ENCODE measurements around the gene STIM1.

The STIM1 gene

DNA sequence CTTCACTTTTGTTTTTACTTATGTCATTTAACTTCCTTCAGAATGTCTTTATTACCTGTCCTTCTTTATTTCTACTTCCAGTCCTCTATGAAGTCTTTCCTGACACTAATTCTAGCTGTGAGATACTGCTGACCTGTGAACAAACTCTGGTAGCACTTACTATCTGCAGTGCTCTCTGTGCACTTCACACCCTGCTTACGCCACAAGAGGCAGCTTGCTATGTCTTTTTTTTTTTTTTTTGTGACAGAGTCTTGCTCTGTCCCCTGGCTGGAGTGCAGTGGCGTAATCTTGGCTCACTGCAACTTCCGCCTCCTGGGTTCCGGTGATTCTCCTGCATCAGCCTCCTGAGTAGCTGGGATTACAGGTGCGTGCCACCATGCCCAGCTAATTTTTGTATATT lies 10.7 kb downstream of the STIM1 start:
- H3K9me3 ChIP-seq: no peaks in the 10 kb centered on the region
- intact Hi-C loops (cut with DNase I; ENCODE audit: low total_unique reads): no loop called here
- H3K27ac ChIP-seq: peak overlapping the region; percentile 46 to 57
- H3K4me3 ChIP-seq: no peak overlapping the region
- TF ChIP-seq, protein P1, sequence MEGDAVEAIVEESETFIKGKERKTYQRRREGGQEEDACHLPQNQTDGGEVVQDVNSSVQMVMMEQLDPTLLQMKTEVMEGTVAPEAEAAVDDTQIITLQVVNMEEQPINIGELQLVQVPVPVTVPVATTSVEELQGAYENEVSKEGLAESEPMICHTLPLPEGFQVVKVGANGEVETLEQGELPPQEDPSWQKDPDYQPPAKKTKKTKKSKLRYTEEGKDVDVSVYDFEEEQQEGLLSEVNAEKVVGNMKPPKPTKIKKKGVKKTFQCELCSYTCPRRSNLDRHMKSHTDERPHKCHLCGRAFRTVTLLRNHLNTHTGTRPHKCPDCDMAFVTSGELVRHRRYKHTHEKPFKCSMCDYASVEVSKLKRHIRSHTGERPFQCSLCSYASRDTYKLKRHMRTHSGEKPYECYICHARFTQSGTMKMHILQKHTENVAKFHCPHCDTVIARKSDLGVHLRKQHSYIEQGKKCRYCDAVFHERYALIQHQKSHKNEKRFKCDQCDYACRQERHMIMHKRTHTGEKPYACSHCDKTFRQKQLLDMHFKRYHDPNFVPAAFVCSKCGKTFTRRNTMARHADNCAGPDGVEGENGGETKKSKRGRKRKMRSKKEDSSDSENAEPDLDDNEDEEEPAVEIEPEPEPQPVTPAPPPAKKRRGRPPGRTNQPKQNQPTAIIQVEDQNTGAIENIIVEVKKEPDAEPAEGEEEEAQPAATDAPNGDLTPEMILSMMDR (IDR thresholded peaks at IDR 0.05): no peak
- peak in 1 of 2 donors; percentile 24 for DNase-seq
- H3K27me3 ChIP-seq: no peaks in the 10 kb centered on the region
- peaks cover 0 to 49% (median 31%) of the 10 kb centered on the region in 4 donors for H3K4me1 ChIP-seq
- H3K36me3 ChIP-seq: no peaks in the 10 kb centered on the region

GRCh38 chr11:3866836-3867208 lies 11.4 kb downstream of the STIM1 start:
- no peaks in the 10 kb centered on the region for H3K9me3 ChIP-seq
- TF ChIP-seq, protein P1 (IDR thresholded peaks at IDR 0.05): no peak
- no peak overlapping the region for H3K4me3 ChIP-seq
- intact Hi-C loops (cut with DNase I; ENCODE audit: low total_unique reads): no loop called here
- H3K27ac ChIP-seq: no peak overlapping the region
- DNase-seq: no peak
- no peaks in the 10 kb centered on the region for H3K27me3 ChIP-seq
- H3K36me3 ChIP-seq: no peaks in the 10 kb centered on the region
- H3K4me1 ChIP-seq: peaks cover 0 to 43% (median 28%) of the 10 kb centered on the region in 4 donors

DNA sequence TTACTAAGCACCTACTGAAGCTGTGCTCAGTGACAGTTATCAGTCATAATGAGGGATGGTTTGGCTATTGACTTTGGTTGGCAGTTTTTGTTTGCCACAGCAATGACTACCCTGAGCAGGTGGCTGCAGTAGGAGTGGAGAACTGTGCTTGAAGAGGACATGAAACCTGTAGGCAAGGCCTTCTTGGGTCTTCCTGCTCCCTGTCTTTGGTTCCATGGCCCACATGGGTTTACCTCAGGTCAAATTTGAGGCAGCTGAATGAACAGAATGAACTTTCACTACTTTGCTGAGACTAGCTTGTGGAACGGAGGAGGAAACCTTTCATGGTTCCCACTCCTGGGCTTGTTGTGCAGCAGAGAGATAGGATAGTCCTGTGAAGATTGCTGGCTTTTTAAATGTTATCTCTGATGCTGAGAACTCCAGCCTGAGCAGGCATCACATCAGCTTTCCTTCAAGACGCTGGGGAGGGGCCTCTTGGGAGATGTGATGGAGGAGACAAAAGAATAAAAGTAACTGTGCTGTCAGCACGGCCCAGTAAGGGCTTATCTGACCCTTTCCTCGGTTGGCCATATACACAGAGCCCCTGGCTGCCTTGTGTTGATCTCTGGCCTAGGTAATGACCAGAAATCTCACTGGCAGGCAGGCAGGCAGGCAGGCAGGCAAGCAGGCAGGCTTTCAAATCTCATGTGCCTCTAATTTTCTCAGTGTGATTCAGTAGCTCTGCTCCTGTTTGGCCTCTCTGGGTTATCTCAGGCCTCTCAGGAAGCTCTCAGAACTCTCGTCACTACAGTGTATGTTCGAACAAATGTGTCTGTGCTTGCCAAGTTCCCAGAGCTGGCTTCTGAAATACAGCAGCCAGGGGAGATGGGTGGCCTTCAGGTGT lies 12.0 kb downstream of the STIM1 start:
- Histone ChIP-seq H3K9me3 (no peaks in the 10 kb centered on the region), H3K27ac (peak overlapping the region in 1 of 2 donors; percentile 32), H3K4me1 (peaks cover 0 to 43% (median 28%) of the 10 kb centered on the region in 4 donors), H3K27me3 (no peaks in the 10 kb centered on the region), H3K36me3 (no peaks in the 10 kb centered on the region), H3K4me3 (no peak overlapping the region)
- TF ChIP-seq, protein P1 (IDR thresholded peaks at IDR 0.05): no peak
- no peak for DNase-seq
- intact Hi-C loops (cut with DNase I; ENCODE audit: low total_unique reads): no loop called here

- Histone ChIP-seq H3K36me3 (no peaks in the 10 kb centered on the region), H3K27ac (no peak overlapping the region), H3K9me3 (no peaks in the 10 kb centered on the region), H3K27me3 (no peaks in the 10 kb centered on the region), H3K4me3 (no peak overlapping the region), H3K4me1 (peaks cover 0 to 26% (median 4%) of the 10 kb centered on the region in 4 donors)
- intact Hi-C loops (cut with DNase I; ENCODE audit: low total_unique reads): no loop called here
- TF ChIP-seq, protein P1 (IDR thresholded peaks at IDR 0.05): no peak
- DNase-seq: no peak
Measured at GRCh38 chr11:3873712-3874349, 18.4 kb downstream of the STIM1 start.

GRCh38 chr11:3876613-3877012 lies 21.1 kb downstream of the STIM1 start:
- intact Hi-C loops (cut with DNase I; ENCODE audit: low total_unique reads): no loop called here
- H3K9me3 ChIP-seq: no peaks in the 10 kb centered on the region

More at GRCh38 chr11:3876613-3877012, 21.1 kb downstream of the STIM1 start:
- TF ChIP-seq, protein P1 (IDR thresholded peaks at IDR 0.05): no peak
- no peak overlapping the region for H3K4me3 ChIP-seq
- H3K27ac ChIP-seq: no peak overlapping the region
- no peaks in the 10 kb centered on the region for H3K27me3 ChIP-seq
- no peak for DNase-seq
- no peaks in the 10 kb centered on the region for H3K36me3 ChIP-seq
- H3K4me1 ChIP-seq: peaks cover 0 to 49% (median 18%) of the 10 kb centered on the region in 4 donors
